GM12875 (cell line): ENCODE results near the gene VASN.
A peak's percentile ranks its signal among the peaks of the same experiment; 100 is the strongest.

Experiments used
- H3K4me3 ChIP-seq: one replicate; pipeline ENCODE4 v1.5.1; 2011; ENCODE audit warnings: low read depth, low read length, control low read depth
- CTCF ChIP-seq: IDR thresholded peaks from 2 replicates; pipeline ENCODE4 v1.5.1; 2011; ENCODE audit warnings: low read depth, mild to moderate bottlenecking, control low read depth, inconsistent platforms, low read length, moderate library complexity, borderline replicate concordance; ENCODE audit not compliant: insufficient read depth

The VASN gene

DNA sequence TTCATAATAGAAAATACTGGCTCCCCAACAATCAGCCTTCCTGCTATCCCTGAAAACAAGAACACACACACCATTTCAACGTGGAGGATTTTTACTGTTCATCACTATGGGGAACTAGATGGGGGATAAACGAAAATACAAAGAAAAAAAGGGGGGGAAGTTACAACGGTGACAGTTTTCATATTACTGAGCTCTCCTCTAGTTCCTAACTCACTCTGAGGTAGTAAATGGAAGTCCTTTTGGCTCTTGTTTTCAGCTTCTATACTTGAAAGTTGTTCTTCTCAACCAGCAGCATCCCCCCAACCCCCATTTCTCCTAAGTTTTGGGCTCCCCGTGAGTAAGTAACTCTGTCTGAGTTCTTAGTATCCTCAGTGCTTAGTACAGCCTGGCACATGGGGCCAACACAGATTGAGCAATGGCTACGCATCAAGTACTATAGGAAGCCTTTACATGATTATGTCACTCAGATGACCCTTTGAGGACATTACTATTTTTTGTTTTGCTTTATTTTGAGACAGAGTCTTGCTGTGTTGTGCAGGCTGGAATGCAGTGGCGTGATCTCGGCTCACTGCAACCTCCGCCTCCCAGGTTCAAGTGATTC, 49.0 kb downstream of the VASN start:
- no peak for TF ChIP-seq CTCF
- H3K4me3 ChIP-seq = no peak overlapping the region

GRCh38 chr16:4425378-4426020, 53.9 kb downstream of the VASN start, which contains the start of gene DNAJA3:
DNAJA3 (plus strand) TSS chr16:4425868; CDS start chr16:4425882, 14 bp downstream.
- H3K4me3 ChIP-seq = peak within 1 kb of the TSS; percentile 75
- TF ChIP-seq CTCF = no peak

- peak overlapping the region; percentile 75 for H3K4me3 ChIP-seq
- no peak for TF ChIP-seq CTCF
Observed at GRCh38 chr16:4426021-4426684, 54.5 kb downstream of the VASN start.

- peak overlapping the region; percentile 75 for H3K4me3 ChIP-seq
- no peak for TF ChIP-seq CTCF
Observed at GRCh38 chr16:4426722-4427372, 55.2 kb downstream of the VASN start.

GRCh38 chr16:4428500-4428899, 56.9 kb downstream of the VASN start:
- TF ChIP-seq CTCF = no peak
- no peak overlapping the region for H3K4me3 ChIP-seq

GRCh38 chr16:4431023-4431422, 59.4 kb downstream of the VASN start:
- TF ChIP-seq CTCF = no peak
- H3K4me3 ChIP-seq = no peak overlapping the region
